ENCODE measurements around the gene MAD2L2. TPM values are rescaled to one million over a fixed set of nuclear protein-coding genes. Genes with fewer than 3 reads are reported as not detected.
A peak's percentile ranks its signal among the peaks of the same experiment; 100 is the strongest.

MAD2L2 gene
- total RNA-seq (2011; cell fraction: chromatin; rRNA removed; ENCODE audit: low replicate concordance) = 61.6 and 182 TPM in 2 replicates
- total RNA-seq (2011; cell fraction: nucleolus; rRNA removed) = 209 and 213 TPM in 2 replicates
- total RNA-seq (2011; cell fraction: nucleoplasm; rRNA removed) = 129 and 143 TPM in 2 replicates
- total RNA-seq (2014; rRNA removed) (286 and 326 TPM in 2 replicates), total RNA-seq (2014; rRNA removed; fragmentation: Illumina TruSeq; extraction: Trizol) (69.7 and 100 TPM in 2 replicates), total RNA-seq (2015; rRNA removed; fragmentation: Illumina TruSeq; extraction: Trizol) (143 TPM in 2 replicates), total RNA-seq (2021) (211 and 212 TPM in 2 replicates), polyA plus RNA-seq (2011; rRNA removed) (138 and 190 TPM in 2 replicates), polyA plus RNA-seq (2014; fragmentation: Illumina TruSeq; extraction: Trizol) (185 and 189 TPM in 2 replicates), polyA plus RNA-seq (2014; fragmentation: Nextera tagmentation; extraction: Ambion mirVana) (10 to 100 TPM; 12.4 to 25.9 TPM), polyA plus RNA-seq (2014; rRNA removed) (270 and 279 TPM in 2 replicates), polyA minus RNA-seq (2011; rRNA and poly(A)+ RNA removed) (95.3 and 109 TPM in 2 replicates), Bru-seq, nascent RNA (percentile 70 among the genes with signal in this experiment), BruChase-seq, experiment 1, labeled RNA remaining after a 2-hour chase (percentile 60 among the genes with signal in this experiment), BruChase-seq, experiment 2, labeled RNA remaining after a 6-hour chase (percentile 64 among the genes with signal in this experiment)
- polyA plus RNA-seq (2011; cell fraction: cytosol; rRNA removed) = 297 and 419 TPM in 2 replicates
- 289 and 315 TPM in 2 replicates for polyA plus RNA-seq (2011; cell fraction: nucleus; rRNA removed)
- polyA plus RNA-seq (2012) = 217 and 239 TPM in 2 replicates
- polyA minus RNA-seq (2011; cell fraction: cytosol; rRNA and poly(A)+ RNA removed) = 94.6 and 115 TPM in 2 replicates
- polyA minus RNA-seq (2011; cell fraction: nucleus; rRNA and poly(A)+ RNA removed) = 71.6 and 96.6 TPM in 2 replicates
- long read RNA-seq, experiment 1, transcript MAD2L2-207 (9 exons, 1,118 nt) = major isoform, 307 of 464 reads
- long read RNA-seq, experiment 1, transcript MAD2L2-205 (9 exons, 864 nt) = minor isoform, 7 of 464 reads
- long read RNA-seq, experiment 1, partial matches to known transcripts = 92 of 464 reads
- long read RNA-seq, experiment 1, other reads (novel, unspliced or antisense) = 58 of 464 reads
- long read RNA-seq, experiment 2, transcript MAD2L2-207 (9 exons, 1,118 nt) = major isoform, 164 of 255 reads
- long read RNA-seq, experiment 2, transcript MAD2L2-205 (9 exons, 864 nt) = minor isoform, 5 of 255 reads
- long read RNA-seq, experiment 2, partial matches to known transcripts = 56 of 255 reads
- long read RNA-seq, experiment 2, other reads (novel, unspliced or antisense) = 30 of 255 reads
- long read RNA-seq, experiment 3, transcript MAD2L2-207 (9 exons, 1,118 nt) = major isoform, 225 of 272 reads
- long read RNA-seq, experiment 3, partial matches to known transcripts = 27 of 272 reads
- long read RNA-seq, experiment 3, other reads (novel, unspliced or antisense) = 17 of 272 reads

DNA sequence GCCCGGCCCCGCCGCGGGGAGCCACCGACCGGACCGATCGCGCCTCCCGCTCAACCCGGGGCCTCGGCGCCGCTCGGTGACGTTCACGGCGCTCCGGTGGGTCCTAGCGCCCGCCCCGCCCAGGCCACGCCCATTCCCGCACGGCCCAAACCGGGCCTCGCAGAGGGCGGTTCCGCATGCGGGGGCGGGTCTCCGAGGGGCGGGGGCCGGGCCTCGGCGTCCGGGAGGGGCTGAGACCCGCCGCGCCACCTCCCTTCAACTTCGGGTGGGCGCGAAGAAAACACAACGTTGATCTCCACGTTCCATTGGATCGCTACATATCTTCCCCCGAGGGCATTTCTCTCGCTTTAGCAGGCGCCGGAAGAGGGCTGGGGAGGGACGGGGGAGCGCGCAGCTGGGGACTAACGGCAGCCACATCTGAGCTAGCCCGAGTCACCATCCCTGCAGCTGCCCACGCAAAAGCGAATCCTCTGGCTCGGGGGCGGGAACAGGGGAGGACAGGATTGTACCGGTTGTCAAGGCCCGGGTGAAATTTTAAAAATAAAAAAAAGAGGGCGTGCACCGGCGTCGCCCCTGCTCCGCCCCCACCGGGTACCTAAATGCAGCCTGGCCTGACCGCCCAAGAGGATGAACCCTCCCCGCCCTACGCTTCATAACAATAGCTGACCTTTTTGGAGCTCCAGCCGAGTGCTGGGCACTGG lies at the start of gene MAD2L2:
TSS of gene MAD2L2 (minus strand) at position 78 of the 701 bp plus-strand sequence. CDS start 547 bp downstream, outside the sequence.
- FAIRE-seq (peak; percentile 82), DNase-seq (ENCODE audit: extremely low read depth in 1 of 4, low spot score in 3 of 4) (peak; percentile 95 to 99 (median 98)), ATAC-seq (peak; percentile 94)
- peaks cover 22% of the 10 kb centered on the region for H3K79me2 ChIP-seq (ENCODE audit: control insufficient read depth, insufficient read depth, low read length)
- H3K27ac ChIP-seq (ENCODE audit: extremely low read depth, low read depth, low read length) = peak within 1 kb of the TSS; percentile 93
- no peaks in the 10 kb centered on the region; the same call in 1 of the 2 replicates for H4K20me1 ChIP-seq (replicated peaks; ENCODE audit: control insufficient read depth, insufficient read depth, low read length)
- intact Hi-C loops (cut with micrococcal nuclease) = no loop called here
- H3K4me1 ChIP-seq (replicated peaks in 1 of 2; ENCODE audit: control insufficient read depth in 2 of 2, insufficient read depth in 2 of 2, low read length in 2 of 2) = peaks cover 11 to 32% of the 10 kb centered on the region in 2 experiments
- ChIA-PET POLR2A (interaction anchor here (0.7 to 3.3 kb wide), 11 partner anchors 8 to 228 kb away, joined by 3 to 40 read pairs (median 4); no protein-coding TSS in a partner anchor), CTCF (ENCODE audit: low intra/inter-chr PET ratio) (interaction anchor here (0.6 kb wide), 1 partner anchor 39 kb away, joined by 3 read pairs; no protein-coding TSS in a partner anchor)
- H3K9me3 ChIP-seq (replicated peaks; ENCODE audit: control insufficient read depth, insufficient read depth, low read depth, low read length) = no peaks in the 10 kb centered on the region
- peak within 1 kb of the TSS; percentile 99 for H3K4me3 ChIP-seq
- peak within 1 kb of the TSS; percentile 86 to 95 for H3K9ac ChIP-seq (ENCODE audit: insufficient read depth in 1 of 2, low read depth in 2 of 2, low read length in 2 of 2)
- H3K4me2 ChIP-seq (ENCODE audit: insufficient read depth, low read length) = peak within 1 kb of the TSS; percentile 92
- peaks cover 32% of the 10 kb centered on the region for H3K36me3 ChIP-seq (ENCODE audit: control insufficient read depth, insufficient read depth, low read length)
- BruUV-seq (replicated peaks) = no TSS peak
- under 1% methylated on average over 52 of the region's 71 CpGs for WGBS (ENCODE audit: insufficient coverage, low coverage, missing lambda C conversion rate)
- H3K9me1 ChIP-seq (ENCODE audit: control insufficient read depth, insufficient read depth, low read length) = peaks cover 4% of the 10 kb centered on the region
- no peaks in the 10 kb centered on the region for H3K27me3 ChIP-seq (ENCODE audit: control insufficient read depth in 2 of 2, insufficient read depth in 2 of 2, low read length in 2 of 2)
- in situ Hi-C loops (cut with MboI) = no loop called here
- H2AFZ ChIP-seq (ENCODE audit: low read depth, low read length) = peak within 1 kb of the TSS; percentile 87
- TF ChIP-seq ELF4 (CRISPR knock-in tag; IDR thresholded peaks at IDR 0.05) (peak; percentile 42; the same call in 1 of the 2 replicates), CBX8 (IDR thresholded peaks at IDR 0.05; ENCODE audit: borderline replicate concordance, extremely low read depth, low read depth, low read length, poor library complexity, severe bottlenecking) (no peak), CHD2 (IDR thresholded peaks at IDR 0.05; ENCODE audit: low read depth, low read length) (no peak), KDM5B (IDR thresholded peaks at IDR 0.05; ENCODE audit: insufficient replicate concordance, low read depth, low read length) (peak; percentile 80), CBFA2T3 (IDR thresholded peaks at IDR 0.05) (peak; percentile 60), TEAD1 (CRISPR knock-in tag; IDR thresholded peaks at IDR 0.05) (peak in 1 of 2 experiments; percentile 55; a peak in 2 of 4 replicates), DDX20 (tag; IDR thresholded peaks at IDR 0.05; ENCODE audit: low read depth) (no peak)
- TF ChIP-seq, protein P1, sequence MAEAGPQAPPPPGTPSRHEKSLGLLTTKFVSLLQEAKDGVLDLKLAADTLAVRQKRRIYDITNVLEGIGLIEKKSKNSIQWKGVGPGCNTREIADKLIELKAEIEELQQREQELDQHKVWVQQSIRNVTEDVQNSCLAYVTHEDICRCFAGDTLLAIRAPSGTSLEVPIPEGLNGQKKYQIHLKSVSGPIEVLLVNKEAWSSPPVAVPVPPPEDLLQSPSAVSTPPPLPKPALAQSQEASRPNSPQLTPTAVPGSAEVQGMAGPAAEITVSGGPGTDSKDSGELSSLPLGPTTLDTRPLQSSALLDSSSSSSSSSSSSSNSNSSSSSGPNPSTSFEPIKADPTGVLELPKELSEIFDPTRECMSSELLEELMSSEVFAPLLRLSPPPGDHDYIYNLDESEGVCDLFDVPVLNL (CRISPR knock-in tag; IDR thresholded peaks at IDR 0.05; ENCODE audit: low read depth) = 0 out of 2 replicates have a peak, but pooled peaks have one; percentile 3
- TF ChIP-seq, protein P2, sequence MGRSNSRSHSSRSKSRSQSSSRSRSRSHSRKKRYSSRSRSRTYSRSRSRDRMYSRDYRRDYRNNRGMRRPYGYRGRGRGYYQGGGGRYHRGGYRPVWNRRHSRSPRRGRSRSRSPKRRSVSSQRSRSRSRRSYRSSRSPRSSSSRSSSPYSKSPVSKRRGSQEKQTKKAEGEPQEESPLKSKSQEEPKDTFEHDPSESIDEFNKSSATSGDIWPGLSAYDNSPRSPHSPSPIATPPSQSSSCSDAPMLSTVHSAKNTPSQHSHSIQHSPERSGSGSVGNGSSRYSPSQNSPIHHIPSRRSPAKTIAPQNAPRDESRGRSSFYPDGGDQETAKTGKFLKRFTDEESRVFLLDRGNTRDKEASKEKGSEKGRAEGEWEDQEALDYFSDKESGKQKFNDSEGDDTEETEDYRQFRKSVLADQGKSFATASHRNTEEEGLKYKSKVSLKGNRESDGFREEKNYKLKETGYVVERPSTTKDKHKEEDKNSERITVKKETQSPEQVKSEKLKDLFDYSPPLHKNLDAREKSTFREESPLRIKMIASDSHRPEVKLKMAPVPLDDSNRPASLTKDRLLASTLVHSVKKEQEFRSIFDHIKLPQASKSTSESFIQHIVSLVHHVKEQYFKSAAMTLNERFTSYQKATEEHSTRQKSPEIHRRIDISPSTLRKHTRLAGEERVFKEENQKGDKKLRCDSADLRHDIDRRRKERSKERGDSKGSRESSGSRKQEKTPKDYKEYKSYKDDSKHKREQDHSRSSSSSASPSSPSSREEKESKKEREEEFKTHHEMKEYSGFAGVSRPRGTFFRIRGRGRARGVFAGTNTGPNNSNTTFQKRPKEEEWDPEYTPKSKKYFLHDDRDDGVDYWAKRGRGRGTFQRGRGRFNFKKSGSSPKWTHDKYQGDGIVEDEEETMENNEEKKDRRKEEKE (IDR thresholded peaks at IDR 0.05; ENCODE audit: borderline replicate concordance in 1 of 2, control insufficient read depth in 1 of 2, low read depth in 2 of 2, low read length in 1 of 2) = peak in 1 of 2 experiments; percentile 27; a peak in 1 of 4 replicates
